HepG2 (cell line): Measurements from ENCODE around the gene EYA4. TPM values are rescaled to one million over a fixed set of nuclear protein-coding genes. Genes with fewer than 3 reads are reported as not detected.

ENCODE experiments used
- ATAC-seq: fragments of 200-7000 bp; cut with Tn5 transposase; 3 replicates; pipeline ENCODE4 v1.9.1; 2020; ENCODE audit warnings: mild to moderate bottlenecking, moderate library complexity
- BruUV-seq: library from RNA; stranded (reverse); fragments of 400-500 nt; replicated peaks from 2 replicates; lab custom pipeline; 2021; lab: Mats Ljungman, UMichigan
- CTCF ChIA-PET: fragments of 300-600 bp; formaldehyde crosslinking; extraction: SDS; loops from one replicate; lab custom pipeline; 2021; ENCODE audit warnings: low total read pairs, inconsistent platforms, low intra/inter-chr PET ratio; lab: Yijun Ruan, JAX
- POLR2A ChIA-PET: fragments of 350-600 bp; sonication (Branson Sonifier 250); formaldehyde crosslinking; loops from one replicate; lab custom pipeline; 2020; ENCODE audit warnings: antibody characterized with exemption, inconsistent platforms; lab: Yijun Ruan, JAX
- DNase-seq: peaks from one replicate; pipeline ENCODE4 v3.0.0-alpha.2; 2015; ENCODE audit warnings: low spot score
- FAIRE-seq: peaks from 3 replicates; lab custom pipeline; 2011; peaks lifted over from hg19 to GRCh38; lab: Jason Lieb, UNC
- H2AFZ ChIP-seq: one replicate; pipeline ENCODE4 v1.6.1; 2011; ENCODE audit warnings: low read length, inconsistent platforms
- H3K27ac ChIP-seq: fragments of 300-600 bp; 3 replicates; pipeline ENCODE4 v1.8.0; 2011; ENCODE audit warnings: mixed run types, mild to moderate bottlenecking, mixed read lengths, low read length, inconsistent platforms; ENCODE audit not compliant: insufficient read depth; ENCODE audit errors: extremely low read length
- H3K27me3 ChIP-seq, 2 experiments: fragments of 200-600 bp in 1 of 2; 2 replicates in 1 of 2; 3 replicates in 1 of 2; pipeline versions ENCODE4 v1.6.0 to v1.8.0; 2011; ENCODE audit warnings: low read length in 2 of 2, mild to moderate bottlenecking in 2 of 2, moderate library complexity in 2 of 2, inconsistent platforms in 1 of 2; ENCODE audit not compliant: insufficient read depth in 2 of 2, control insufficient read depth in 1 of 2
- H3K36me3 ChIP-seq, 2 experiments: fragments of 200-600 bp in 1 of 2; replicated peaks in 1 of 2; 2 replicates in 1 of 2; 3 replicates in 1 of 2; pipeline versions ENCODE4 v1.5.1 to v1.8.0; 2011; ENCODE audit warnings: low read length in 2 of 2, inconsistent platforms in 1 of 2; ENCODE audit not compliant: insufficient read depth in 2 of 2, control insufficient read depth in 1 of 2
- H3K4me1 ChIP-seq: 2 replicates; pipeline ENCODE4 v1.5.1; 2012; ENCODE audit warnings: low read length, inconsistent platforms; ENCODE audit not compliant: insufficient read depth
- H3K4me2 ChIP-seq: 2 replicates; pipeline ENCODE4 v1.6.0; 2011; ENCODE audit warnings: low read depth, low read length, inconsistent platforms
- H3K4me3 ChIP-seq, 3 experiments: fragments of 200-600 bp in 1 of 3; sonication (generic), shearing (Covaris generic) in 1 of 3; replicated peaks in 1 of 3; 2 replicates each; pipeline ENCODE4 v1.5.1; 2011 to 2016; ENCODE audit warnings: low read length in 3 of 3, inconsistent platforms in 2 of 3, low read depth in 2 of 3, mild to moderate bottlenecking in 2 of 3, control low read depth in 1 of 3, mixed read lengths in 1 of 3; ENCODE audit not compliant: insufficient read depth in 1 of 3
- H3K79me2 ChIP-seq: one replicate; pipeline ENCODE4 v1.6.1; 2011; ENCODE audit warnings: low read length, inconsistent platforms; ENCODE audit not compliant: insufficient read depth
- H3K9ac ChIP-seq: 2 replicates; pipeline ENCODE4 v1.6.0; 2011; ENCODE audit warnings: mild to moderate bottlenecking, low read depth, low read length, inconsistent platforms; ENCODE audit not compliant: insufficient read depth
- H3K9me3 ChIP-seq: 2 replicates; pipeline ENCODE4 v1.5.1; 2012; ENCODE audit warnings: mild to moderate bottlenecking, low read length
- H4K20me1 ChIP-seq: 2 replicates; pipeline ENCODE4 v1.6.0; 2011; ENCODE audit warnings: inconsistent platforms, mild to moderate bottlenecking, low read length, moderate library complexity; ENCODE audit not compliant: insufficient read depth
- GPN1 ChIP-seq: sonication (generic); formaldehyde crosslinking; IDR thresholded peaks from 2 replicates; pipeline ENCODE4 v1.5.1; 2020; ENCODE audit warnings: missing genetic modification reagents, borderline replicate concordance
- HHEX ChIP-seq: IDR thresholded peaks from 2 replicates; pipeline ENCODE4 v1.6.1; 2016; ENCODE audit warnings: control low read depth
- NFE2 ChIP-seq: sonication (generic); formaldehyde crosslinking; IDR thresholded peaks from 2 replicates; pipeline ENCODE4 v1.4.0; 2020; ENCODE audit warnings: missing genetic modification reagents
- NR2F2 ChIP-seq: IDR thresholded peaks from 2 replicates; pipeline ENCODE4 v1.6.1; 2012; ENCODE audit warnings: low read depth, inconsistent platforms, borderline replicate concordance
- TOPORS ChIP-seq: sonication (generic); formaldehyde crosslinking; IDR thresholded peaks from 2 replicates; pipeline ENCODE4 v1.8.0; 2023; ENCODE audit warnings: mild to moderate bottlenecking, missing genetic modification reagents
- ZEB1 ChIP-seq: IDR thresholded peaks from 2 replicates; pipeline ENCODE4 v1.6.1; 2012; ENCODE audit warnings: mild to moderate bottlenecking, low read depth, inconsistent platforms; ENCODE audit not compliant: insufficient replicate concordance
- ZMYM2 ChIP-seq: sonication (generic); formaldehyde crosslinking; IDR thresholded peaks from 2 replicates; pipeline ENCODE4 v1.8.0; 2022; ENCODE audit warnings: mild to moderate bottlenecking, missing genetic modification reagents
- ZNF253 ChIP-seq: sonication (generic); formaldehyde crosslinking; IDR thresholded peaks from 2 replicates; pipeline ENCODE4 v1.8.0; 2022; ENCODE audit warnings: mild to moderate bottlenecking, missing genetic modification reagents, borderline replicate concordance
- ZNF30 ChIP-seq: sonication (generic); formaldehyde crosslinking; IDR thresholded peaks from 2 replicates; pipeline ENCODE4 v1.5.0; 2020; ENCODE audit warnings: mild to moderate bottlenecking, missing genetic modification reagents
- ZNF33A ChIP-seq: sonication (generic); formaldehyde crosslinking; IDR thresholded peaks from 2 replicates; pipeline ENCODE4 v1.5.1; 2020; ENCODE audit warnings: missing genetic modification reagents, mild to moderate bottlenecking, moderate library complexity, borderline replicate concordance
- ZNF44 ChIP-seq: sonication (generic); formaldehyde crosslinking; IDR thresholded peaks from 2 replicates; pipeline ENCODE4 v1.5.1; 2020; ENCODE audit warnings: mild to moderate bottlenecking, missing genetic modification reagents
- ZSCAN25 ChIP-seq: sonication (generic); formaldehyde crosslinking; IDR thresholded peaks from 2 replicates; pipeline ENCODE4 v1.8.0; 2022; ENCODE audit warnings: mild to moderate bottlenecking, missing genetic modification reagents
- WGBS: methylation state at CpG from one replicate; pipeline ENCODE4 v1.1.6; 2017; ENCODE audit warnings: low lambda C conversion rate; 5-methylcytosine and 5-hydroxymethylcytosine counted together
- in situ Hi-C: cut with HindIII; loops from 2 replicates; pipeline ENCODE4 v1.10.0; 2017; ENCODE audit warnings: low pct_unique_long_range_greater_than_20kb; ENCODE audit not compliant: extremely low pct_ligation_motif_present
- intact Hi-C: fragments of 100-400 bp; cut with micrococcal nuclease; formaldehyde crosslinking; loops from one replicate; pipeline ENCODE4 v1.10.0; 2022; ENCODE audit not compliant: unreplicated experiment
- polyA plus RNA-seq, 8 experiments: library from polyadenylated mRNA; depleted of rRNA in 3 of 8; stranded (reverse) in 7 of 8; unstranded in 1 of 8; fragments of >200 nt; fragmentation: Illumina TruSeq in 4 of 8; extraction: Trizol in 4 of 8; gene quantifications; 2 replicates each; pipeline versions ENCODE4 v1.2.1 to v1.2.3, GENCODE V29; 2011 to 2016; ENCODE audit warnings: low read depth in 4 of 8, missing spikeins in 1 of 8, mixed read lengths in 1 of 8; ENCODE audit not compliant: insufficient read depth in 1 of 8
- total RNA-seq, 5 experiments: library from RNA; depleted of rRNA; stranded (reverse); fragments of >200 nt; fragmentation: Illumina TruSeq; extraction: Trizol; gene quantifications; 2 replicates each; pipeline ENCODE4 v1.2.3, GENCODE V29; 2016; ENCODE audit warnings: low read depth in 1 of 5
- TF ChIP-seq, protein P1 (sequence below): sonication (generic); formaldehyde crosslinking; IDR thresholded peaks from 2 replicates; pipeline ENCODE4 v1.4.0; 2020; ENCODE audit warnings: missing genetic modification reagents; ENCODE audit errors: not compliant biosample characterization
- TF ChIP-seq, protein P2 (sequence below): sonication (generic); formaldehyde crosslinking; IDR thresholded peaks from 2 replicates; pipeline ENCODE4 v1.5.1; 2020; ENCODE audit warnings: mild to moderate bottlenecking, missing genetic modification reagents
- TF ChIP-seq, protein P3 (sequence below): sonication (generic); formaldehyde crosslinking; conservative IDR thresholded peaks from 2 replicates; pipeline ENCODE4 v1.5.0; 2020; ENCODE audit warnings: missing genetic modification reagents
- TF ChIP-seq, protein P4 (sequence below): sonication (generic); formaldehyde crosslinking; IDR thresholded peaks from 2 replicates; pipeline ENCODE4 v1.5.0; 2020; ENCODE audit warnings: missing genetic modification reagents

The EYA4 gene
- total and polyA plus RNA-seq, 2 of the 13 experiments (the other 11 are each of a cell fraction or from before 2014, with no cell fraction given), result not detected

DNA sequence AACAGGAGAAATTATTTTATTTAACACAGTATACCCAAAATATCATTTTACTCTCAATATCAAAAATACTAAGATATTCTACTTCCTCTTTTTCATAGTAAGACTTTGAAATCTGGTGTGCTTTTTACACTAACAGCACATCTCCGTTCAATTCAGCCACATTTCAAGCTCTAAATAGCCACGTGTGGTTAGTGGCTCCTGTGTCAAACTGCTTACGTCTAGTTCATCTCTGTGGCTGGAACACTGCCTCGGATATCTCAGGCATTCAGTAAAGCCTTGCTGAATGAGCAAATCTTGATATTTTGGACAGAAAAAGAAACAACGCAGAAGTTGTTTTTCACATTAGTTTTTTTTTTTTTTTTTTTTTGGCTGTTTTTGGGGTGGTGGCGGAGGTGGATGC is 136.1 kb downstream of the EYA4 start:
- no peaks in the 10 kb centered on the region for H3K4me1 ChIP-seq
- no peak overlapping the region for H3K4me2 ChIP-seq
- intact Hi-C loops, result loop anchor here (10.0 kb wide), 1 partner anchor 332 kb away; no protein-coding TSS in a partner anchor
- TF ChIP-seq ZSCAN25 (CRISPR knock-in tag) (no peak), ZEB1 (no peak), ZNF33A (no peak), NR2F2 (no peak), HHEX (CRISPR knock-in tag) (no peak), ZNF253 (CRISPR knock-in tag) (no peak), ZMYM2 (no peak), ZNF30 (no peak), ZNF44 (CRISPR knock-in tag) (no peak), NFE2 (no peak), TOPORS (CRISPR knock-in tag) (no peak), GPN1 (no peak)
- TF ChIP-seq, protein P1, sequence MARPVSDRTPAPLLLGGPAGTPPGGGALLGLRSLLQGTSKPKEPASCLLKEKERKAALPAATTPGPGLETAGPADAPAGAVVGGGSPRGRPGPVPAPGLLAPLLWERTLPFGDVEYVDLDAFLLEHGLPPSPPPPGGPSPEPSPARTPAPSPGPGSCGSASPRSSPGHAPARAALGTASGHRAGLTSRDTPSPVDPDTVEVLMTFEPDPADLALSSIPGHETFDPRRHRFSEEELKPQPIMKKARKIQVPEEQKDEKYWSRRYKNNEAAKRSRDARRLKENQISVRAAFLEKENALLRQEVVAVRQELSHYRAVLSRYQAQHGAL (CRISPR knock-in tag), result no peak
- TF ChIP-seq, protein P2, sequence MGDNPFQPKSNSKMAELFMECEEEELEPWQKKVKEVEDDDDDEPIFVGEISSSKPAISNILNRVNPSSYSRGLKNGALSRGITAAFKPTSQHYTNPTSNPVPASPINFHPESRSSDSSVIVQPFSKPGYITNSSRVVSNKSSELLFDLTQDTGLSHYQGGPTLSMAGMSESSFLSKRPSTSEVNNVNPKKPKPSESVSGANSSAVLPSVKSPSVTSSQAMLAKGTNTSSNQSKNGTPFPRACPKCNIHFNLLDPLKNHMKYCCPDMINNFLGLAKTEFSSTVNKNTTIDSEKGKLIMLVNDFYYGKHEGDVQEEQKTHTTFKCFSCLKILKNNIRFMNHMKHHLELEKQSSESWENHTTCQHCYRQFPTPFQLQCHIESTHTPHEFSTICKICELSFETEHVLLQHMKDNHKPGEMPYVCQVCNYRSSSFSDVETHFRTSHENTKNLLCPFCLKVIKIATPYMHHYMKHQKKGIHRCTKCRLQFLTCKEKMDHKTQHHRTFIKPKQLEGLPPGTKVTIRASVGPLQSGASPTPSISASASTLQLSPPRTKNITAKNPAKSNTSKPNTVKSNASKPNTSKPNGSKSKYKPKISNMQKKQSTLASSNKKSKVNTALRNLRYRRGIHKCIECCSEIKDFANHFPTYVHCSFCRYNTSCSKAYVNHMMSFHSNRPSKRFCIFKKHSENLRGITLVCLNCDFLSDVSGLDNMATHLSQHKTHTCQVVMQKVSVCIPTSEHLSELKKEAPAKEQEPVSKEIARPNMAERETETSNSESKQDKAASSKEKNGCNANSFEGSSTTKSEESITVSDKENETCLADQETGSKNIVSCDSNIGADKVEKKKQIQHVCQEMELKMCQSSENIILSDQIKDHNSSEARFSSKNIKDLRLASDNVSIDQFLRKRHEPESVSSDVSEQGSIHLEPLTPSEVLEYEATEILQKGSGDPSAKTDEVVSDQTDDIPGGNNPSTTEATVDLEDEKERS (CRISPR knock-in tag), result no peak
- TF ChIP-seq, protein P3, sequence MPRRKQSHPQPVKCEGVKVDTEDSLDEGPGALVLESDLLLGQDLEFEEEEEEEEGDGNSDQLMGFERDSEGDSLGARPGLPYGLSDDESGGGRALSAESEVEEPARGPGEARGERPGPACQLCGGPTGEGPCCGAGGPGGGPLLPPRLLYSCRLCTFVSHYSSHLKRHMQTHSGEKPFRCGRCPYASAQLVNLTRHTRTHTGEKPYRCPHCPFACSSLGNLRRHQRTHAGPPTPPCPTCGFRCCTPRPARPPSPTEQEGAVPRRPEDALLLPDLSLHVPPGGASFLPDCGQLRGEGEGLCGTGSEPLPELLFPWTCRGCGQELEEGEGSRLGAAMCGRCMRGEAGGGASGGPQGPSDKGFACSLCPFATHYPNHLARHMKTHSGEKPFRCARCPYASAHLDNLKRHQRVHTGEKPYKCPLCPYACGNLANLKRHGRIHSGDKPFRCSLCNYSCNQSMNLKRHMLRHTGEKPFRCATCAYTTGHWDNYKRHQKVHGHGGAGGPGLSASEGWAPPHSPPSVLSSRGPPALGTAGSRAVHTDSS (CRISPR knock-in tag), result no peak
- TF ChIP-seq, protein P4, sequence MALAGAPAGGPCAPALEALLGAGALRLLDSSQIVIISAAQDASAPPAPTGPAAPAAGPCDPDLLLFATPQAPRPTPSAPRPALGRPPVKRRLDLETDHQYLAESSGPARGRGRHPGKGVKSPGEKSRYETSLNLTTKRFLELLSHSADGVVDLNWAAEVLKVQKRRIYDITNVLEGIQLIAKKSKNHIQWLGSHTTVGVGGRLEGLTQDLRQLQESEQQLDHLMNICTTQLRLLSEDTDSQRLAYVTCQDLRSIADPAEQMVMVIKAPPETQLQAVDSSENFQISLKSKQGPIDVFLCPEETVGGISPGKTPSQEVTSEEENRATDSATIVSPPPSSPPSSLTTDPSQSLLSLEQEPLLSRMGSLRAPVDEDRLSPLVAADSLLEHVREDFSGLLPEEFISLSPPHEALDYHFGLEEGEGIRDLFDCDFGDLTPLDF, result no peak
- ATAC-seq (no peak), DNase-seq (no peak), FAIRE-seq (no peak)
- ChIA-PET POLR2A (no interaction called here), CTCF (no interaction called here)
- H3K4me3 ChIP-seq, result no peak overlapping the region
- no peak overlapping the region for H3K27ac ChIP-seq
- H3K9me3 ChIP-seq, result no peaks in the 10 kb centered on the region
- H3K9ac ChIP-seq, result no peak overlapping the region
- 1% methylated on average over 6 of the region's 6 CpGs for WGBS
- no peaks in the 10 kb centered on the region for H3K36me3 ChIP-seq
- in situ Hi-C loops, result no loop called here
- H2AFZ ChIP-seq, result no peak overlapping the region
- H4K20me1 ChIP-seq, result no peaks in the 10 kb centered on the region; the same call in 1 of the 2 replicates
- BruUV-seq, result no TSS peak
- no peaks in the 10 kb centered on the region for H3K79me2 ChIP-seq
- H3K27me3 ChIP-seq, result no peaks in the 10 kb centered on the region
